ENCODE measurements around the gene GMIP. TPM values are rescaled to one million over a fixed set of nuclear protein-coding genes. Genes with fewer than 3 reads are reported as not detected.
"Not testable (repeated sequence)": the region's sequence is repeated elsewhere in the genome, so short reads cannot be mapped to it uniquely, and the experiment has no call there.

GMIP gene
- total RNA-seq, 2 experiments from 2014 or later: 30.1 to 48.7 TPM

- intact Hi-C loops (cut with micrococcal nuclease; ENCODE audit: unreplicated experiment): loop anchor here (2.0 to 10.0 kb wide), 6 partner anchors 64 to 504 kb away; partner anchors contain the start of genes GATAD2A, ZNF14, ZNF506 and ZNF682
- Histone ChIP-seq H2AFZ (ENCODE audit: low read length) (no peak within 1 kb of the TSS; the same call in 1 of the 2 replicates), H3K4me2 (ENCODE audit: low read length) (peak within 1 kb of the TSS; percentile 96), H3K9me3 (ENCODE audit: low read length) (no peaks in the 10 kb centered on the region; the same call in 1 of the 2 replicates), H3K4me3 (ENCODE audit: low read depth, low read length, poor library complexity, severe bottlenecking) (peak within 1 kb of the TSS; percentile 99), H3K4me1 (ENCODE audit: insufficient read depth, low read length, poor library complexity, severe bottlenecking) (peaks cover 44% of the 10 kb centered on the region), H3K9me2 (ENCODE audit: insufficient read depth, low read length) (no peaks in the 10 kb centered on the region), H4K20me1 (ENCODE audit: insufficient read depth, low read length) (peaks cover 7% of the 10 kb centered on the region; the same call in 1 of the 2 replicates), H3K27ac (ENCODE audit: low read depth, low read length, poor library complexity, severe bottlenecking) (peak within 1 kb of the TSS; percentile 97), H3K36me3 (ENCODE audit: insufficient read depth, low read length) (peaks cover 39% of the 10 kb centered on the region), H3K79me2 (ENCODE audit: insufficient read depth, low read depth, low read length) (peaks cover 55% of the 10 kb centered on the region)
- BruUV-seq (replicated peaks): no TSS peak
- DNase-seq (ENCODE audit: low spot score): peak; percentile 99
- no peak for TF ChIP-seq CTCF (conservative IDR thresholded peaks at IDR 0.05; ENCODE audit: low read length)
- CTCF ChIA-PET (ENCODE audit: unreplicated experiment): interaction anchor here (0.5 to 1.2 kb wide), 2 partner anchors 15 to 108 kb away, joined by 3 read pairs; no protein-coding TSS in a partner anchor
- POLR2A ChIA-PET: interaction anchor here (0.6 to 1.2 kb wide), 8 partner anchors 30 to 1472 kb away, joined by 3 to 5 read pairs (median 3); partner anchors contain the start of genes ZNF506 and ZNF93
Observed at GRCh38 chr19:19668230-19669012, 25.0 kb upstream of the GMIP start, which contains the start of gene ZNF101. Gene ZNF101, plus strand, starts transcription at chr19:19668839. Its CDS starts 125 bp downstream, at chr19:19668964.

- Histone ChIP-seq H3K27ac (ENCODE audit: low read depth, low read length, poor library complexity, severe bottlenecking) (peak overlapping the region; percentile 97), H4K20me1 (ENCODE audit: insufficient read depth, low read length) (peaks cover 22% of the 10 kb centered on the region; the same call in 1 of the 2 replicates), H3K36me3 (ENCODE audit: insufficient read depth, low read length) (peaks cover 19% of the 10 kb centered on the region), H3K4me2 (ENCODE audit: low read length) (peak overlapping the region; percentile 36; the same call in 1 of the 2 replicates), H3K79me2 (ENCODE audit: insufficient read depth, low read depth, low read length) (peaks cover 49% of the 10 kb centered on the region), H3K4me1 (ENCODE audit: insufficient read depth, low read length, poor library complexity, severe bottlenecking) (peaks cover 55% of the 10 kb centered on the region)
- DNase-seq (ENCODE audit: low spot score); CTCF ChIA-PET (ENCODE audit: unreplicated experiment); H3K9me3 ChIP-seq (ENCODE audit: low read length); BruUV-seq (replicated peaks); H3K9me2 ChIP-seq (ENCODE audit: insufficient read depth, low read length); H3K4me3 ChIP-seq (ENCODE audit: low read depth, low read length, poor library complexity, severe bottlenecking); H2AFZ ChIP-seq (ENCODE audit: low read length): not testable (repeated sequence)
- POLR2A ChIA-PET: interaction anchor here (1.3 kb wide), 1 partner anchor 110 kb away, joined by 3 read pairs; no protein-coding TSS in a partner anchor
- intact Hi-C loops (cut with micrococcal nuclease; ENCODE audit: unreplicated experiment): loop anchor here (5.0 to 10.0 kb wide), 4 partner anchors 67 to 501 kb away; partner anchors contain the start of genes GATAD2A, ZNF14 and ZNF93
Observed at GRCh38 chr19:19665420-19665948, 22.0 kb upstream of the GMIP start.

GRCh38 chr19:19663256-19664120 is 20.0 kb upstream of the GMIP start, which contains the start of gene ATP13A1:
Gene ATP13A1, minus strand, starts transcription at chr19:19663676. Its CDS starts 10 bp downstream, at chr19:19663666.
- POLR2A ChIA-PET: interaction anchor here (0.5 to 1.2 kb wide), 3 partner anchors 65 to 294 kb away, joined by 3 to 5 read pairs (median 4); partner anchors contain the start of gene ZNF253
- peak within 1 kb of the TSS; percentile 59 for H2AFZ ChIP-seq (ENCODE audit: low read length)

More at GRCh38 chr19:19663256-19664120, 20.0 kb upstream of the GMIP start, which contains the start of gene ATP13A1:
- TF ChIP-seq EZH2phosphoT487 (IDR thresholded peaks at IDR 0.05; ENCODE audit: borderline replicate concordance, low read depth, low read length) (no peak), CTCF (conservative IDR thresholded peaks at IDR 0.05; ENCODE audit: low read length) (peak; percentile 49)
- Histone ChIP-seq H3K9me3 (ENCODE audit: low read length) (no peaks in the 10 kb centered on the region), H3K4me3 (ENCODE audit: low read depth, low read length, poor library complexity, severe bottlenecking) (peak within 1 kb of the TSS; percentile 88), H3K79me2 (ENCODE audit: insufficient read depth, low read depth, low read length) (peaks cover 34% of the 10 kb centered on the region), H3K4me1 (ENCODE audit: insufficient read depth, low read length, poor library complexity, severe bottlenecking) (peaks cover 55% of the 10 kb centered on the region), H3K27ac (ENCODE audit: low read depth, low read length, poor library complexity, severe bottlenecking) (peak within 1 kb of the TSS; percentile 88), H3K4me2 (ENCODE audit: low read length) (peak within 1 kb of the TSS; percentile 82), H4K20me1 (ENCODE audit: insufficient read depth, low read length) (peaks cover 15% of the 10 kb centered on the region; the same call in 1 of the 2 replicates), H3K36me3 (ENCODE audit: insufficient read depth, low read length) (peaks cover 25% of the 10 kb centered on the region), H3K9me2 (ENCODE audit: insufficient read depth, low read length) (no peaks in the 10 kb centered on the region)
- intact Hi-C loops (cut with micrococcal nuclease; ENCODE audit: unreplicated experiment): loop anchor here (1.0 to 10.0 kb wide), 4 partner anchors 113 to 499 kb away; partner anchors contain the start of gene GATAD2A
- no TSS peak for BruUV-seq (replicated peaks)
- DNase-seq (ENCODE audit: low spot score): peak; percentile 98
- CTCF ChIA-PET (ENCODE audit: unreplicated experiment): interaction anchor here (0.6 kb wide), 1 partner anchor 1842 kb away, joined by 5 read pairs; the partner anchor contains the start of gene ZNF429

Data from OCI-LY7 (cell line).